T-helper 2 cell treated with Interferon-gamma antibody and Interleukin-4, amounts not matched to agents 5 μg/mL and 100 μg/mL, for 36 hours (primary cell): ENCODE data around the gene EIF1B.
"Not testable (repeated sequence)": the region's sequence is repeated elsewhere in the genome, so short reads cannot be mapped to it uniquely, and the experiment has no call there.

Experiments
- DNase-seq: peaks from one replicate; pipeline ENCODE4 v3.0.0; 2021; ENCODE audit warnings: low spot score
- H3K27ac Mint-ChIP-seq: one replicate; pipeline ENCODE4 v1.8.0; 2021; ENCODE audit warnings: mild to moderate bottlenecking, mixed read lengths
- H3K27me3 Mint-ChIP-seq: one replicate; pipeline ENCODE4 v1.8.0; 2021; ENCODE audit warnings: low read depth, mixed read lengths
- H3K36me3 Mint-ChIP-seq: one replicate; pipeline ENCODE4 v1.8.0; 2021; ENCODE audit warnings: low read depth, mixed read lengths
- H3K4me1 Mint-ChIP-seq: one replicate; pipeline ENCODE4 v1.8.0; 2021; ENCODE audit warnings: low read depth, mixed read lengths
- H3K4me3 Mint-ChIP-seq: one replicate; pipeline ENCODE4 v1.8.0; 2022; ENCODE audit warnings: mild to moderate bottlenecking, moderate library complexity, mixed read lengths
- H3K9me3 Mint-ChIP-seq: one replicate; pipeline ENCODE4 v1.8.0; 2021; ENCODE audit warnings: mixed read lengths

The EIF1B gene

GRCh38 chr3:40309418-40309924 lies at the start of gene EIF1B:
Gene EIF1B, plus strand, starts transcription at chr3:40309707. Its CDS starts 235 bp downstream, at chr3:40309942.
- Mint-ChIP-seq H3K4me1 (peaks cover 15% of the 10 kb centered on the region), H3K36me3 (peaks cover 31% of the 10 kb centered on the region), H3K27me3 (no peaks in the 10 kb centered on the region), H3K4me3 (peak within 1 kb of the TSS; percentile 99), H3K27ac (peak within 1 kb of the TSS; percentile 96), H3K9me3 (no peaks in the 10 kb centered on the region)
- DNase-seq, result peak; percentile 98

GRCh38 chr3:40262331-40262730 lies 47.2 kb upstream of the EIF1B start:
- Mint-ChIP-seq H3K4me3 (no peak overlapping the region), H3K36me3 (no peaks in the 10 kb centered on the region), H3K9me3 (no peaks in the 10 kb centered on the region), H3K27ac (no peak overlapping the region), H3K27me3 (no peaks in the 10 kb centered on the region), H3K4me1 (no peaks in the 10 kb centered on the region)
- no peak for DNase-seq

GRCh38 chr3:40264451-40264850 lies 45.1 kb upstream of the EIF1B start:
- Mint-ChIP-seq H3K27ac (no peak overlapping the region), H3K4me1 (no peaks in the 10 kb centered on the region), H3K9me3 (no peaks in the 10 kb centered on the region), H3K27me3 (no peaks in the 10 kb centered on the region), H3K4me3 (no peak overlapping the region), H3K36me3 (no peaks in the 10 kb centered on the region)
- DNase-seq, result no peak

GRCh38 chr3:40265181-40265580 lies 44.3 kb upstream of the EIF1B start:
- H3K27ac Mint-ChIP-seq, result no peak overlapping the region
- DNase-seq, result no peak
- H3K27me3 Mint-ChIP-seq, result no peaks in the 10 kb centered on the region
- H3K36me3 Mint-ChIP-seq, result no peaks in the 10 kb centered on the region
- H3K4me1 Mint-ChIP-seq, result no peaks in the 10 kb centered on the region
- H3K9me3 Mint-ChIP-seq, result no peaks in the 10 kb centered on the region
- no peak overlapping the region for H3K4me3 Mint-ChIP-seq

DNA sequence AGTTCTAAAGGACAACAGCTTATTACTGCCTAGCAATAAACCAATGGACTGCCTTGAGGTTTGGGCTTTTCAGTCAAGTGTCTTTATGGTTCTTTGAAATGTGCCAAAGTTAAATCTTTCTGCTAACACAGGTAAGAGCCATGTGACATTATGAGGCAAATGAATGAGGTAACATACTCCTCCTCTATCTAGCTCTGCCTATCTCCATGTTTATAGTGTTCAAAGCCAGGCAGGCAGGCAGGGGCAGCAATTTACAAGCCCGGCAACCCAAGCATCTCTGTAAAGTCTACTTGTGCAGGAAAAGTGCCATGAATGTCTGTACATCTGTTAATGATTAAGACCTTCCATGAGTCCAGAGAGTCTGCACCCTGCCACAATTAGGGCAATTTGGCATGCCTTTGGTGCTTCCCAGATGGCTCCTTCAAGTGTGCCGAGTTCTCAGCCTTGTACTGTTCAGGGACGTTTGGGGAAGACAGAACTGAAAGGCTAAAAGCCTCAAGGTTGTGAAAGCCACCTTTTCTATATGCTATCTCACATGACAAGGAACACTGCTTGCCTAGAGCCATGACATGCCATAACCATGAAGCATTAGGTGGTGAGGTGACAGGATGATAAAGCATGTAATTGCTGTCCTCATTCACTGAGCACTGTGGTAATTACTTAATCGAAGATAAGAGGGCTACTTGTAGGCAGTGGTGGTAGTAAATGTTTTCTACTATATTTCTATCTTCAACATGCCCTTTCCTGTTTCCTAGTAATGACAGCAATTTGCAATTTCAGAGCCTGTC lies 41.4 kb upstream of the EIF1B start:
- Mint-ChIP-seq H3K9me3 (no peaks in the 10 kb centered on the region), H3K36me3 (no peaks in the 10 kb centered on the region), H3K4me1 (no peaks in the 10 kb centered on the region), H3K27ac (no peak overlapping the region), H3K27me3 (no peaks in the 10 kb centered on the region), H3K4me3 (no peak overlapping the region)
- no peak for DNase-seq

DNA sequence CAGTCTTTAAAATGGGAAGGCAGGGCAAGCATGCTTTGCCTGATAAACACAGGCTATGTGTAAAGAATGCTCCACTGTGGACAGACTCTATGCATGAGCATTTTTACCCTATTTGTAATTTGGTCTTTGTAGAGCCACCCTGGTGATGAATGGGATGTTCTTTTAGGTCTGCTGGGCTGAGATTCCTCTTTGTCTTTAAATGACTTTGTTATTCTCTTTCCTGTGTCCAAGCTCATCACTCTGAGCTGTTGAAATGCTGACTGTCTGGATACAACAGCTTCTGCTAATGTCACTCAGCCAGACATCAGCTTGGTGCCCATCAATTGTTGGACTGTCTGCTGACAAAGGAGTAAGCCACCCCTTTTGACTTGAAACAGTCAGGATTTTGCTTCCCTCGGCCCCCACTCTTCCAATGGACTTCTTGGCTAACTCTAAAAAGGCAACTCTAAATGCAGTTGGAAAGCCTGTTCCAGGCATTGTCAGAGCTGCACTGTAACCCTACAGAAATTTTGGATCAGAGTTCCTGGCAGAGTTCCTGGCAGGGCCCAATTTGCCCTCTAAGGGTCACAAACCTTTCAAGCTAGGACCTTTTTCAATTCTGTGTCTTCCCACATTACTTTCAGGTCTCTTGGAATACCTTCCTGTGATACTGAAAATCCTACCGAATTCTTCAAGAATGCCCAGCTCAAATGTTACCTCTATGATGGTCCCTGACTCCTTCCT lies 40.5 kb upstream of the EIF1B start:
- H3K4me1 Mint-ChIP-seq, result no peaks in the 10 kb centered on the region
- no peak overlapping the region for H3K4me3 Mint-ChIP-seq
- no peak overlapping the region for H3K27ac Mint-ChIP-seq
- no peaks in the 10 kb centered on the region for H3K27me3 Mint-ChIP-seq
- no peak for DNase-seq
- no peaks in the 10 kb centered on the region for H3K9me3 Mint-ChIP-seq
- H3K36me3 Mint-ChIP-seq, result no peaks in the 10 kb centered on the region

- Mint-ChIP-seq H3K27me3 (peaks cover 3% of the 10 kb centered on the region), H3K4me1 (no peaks in the 10 kb centered on the region), H3K27ac (no peak overlapping the region), H3K36me3 (no peaks in the 10 kb centered on the region), H3K9me3 (no peaks in the 10 kb centered on the region), H3K4me3 (no peak overlapping the region)
- no peak for DNase-seq
Measured at GRCh38 chr3:40278791-40279190, 30.7 kb upstream of the EIF1B start.

DNA sequence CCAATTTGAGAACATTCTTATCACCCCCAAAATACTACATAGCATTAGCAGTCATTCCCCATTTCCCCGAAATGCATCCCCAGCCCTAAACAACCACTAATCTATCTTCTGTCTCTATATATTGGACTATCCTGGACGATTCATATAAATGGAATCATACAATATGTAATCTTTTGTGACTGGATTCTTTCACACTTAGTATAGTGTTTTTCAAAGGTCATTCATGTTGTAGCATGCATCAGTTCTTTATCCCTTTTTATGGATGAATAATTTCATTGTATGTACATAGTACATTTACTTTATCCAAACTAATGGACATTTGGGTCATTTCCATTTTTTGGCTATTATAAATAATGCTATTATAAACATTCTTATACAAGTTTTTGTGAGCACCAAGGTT lies 27.5 kb upstream of the EIF1B start:
- no peaks in the 10 kb centered on the region for H3K36me3 Mint-ChIP-seq
- H3K27me3 Mint-ChIP-seq, result peaks cover 3% of the 10 kb centered on the region
- no peaks in the 10 kb centered on the region for H3K9me3 Mint-ChIP-seq
- H3K27ac Mint-ChIP-seq, result no peak overlapping the region
- no peak overlapping the region for H3K4me3 Mint-ChIP-seq
- no peaks in the 10 kb centered on the region for H3K4me1 Mint-ChIP-seq
- no peak for DNase-seq

- H3K36me3 Mint-ChIP-seq, H3K9me3 Mint-ChIP-seq, H3K27ac Mint-ChIP-seq, H3K27me3 Mint-ChIP-seq, H3K4me1 Mint-ChIP-seq, H3K4me3 Mint-ChIP-seq, DNase-seq: not testable (repeated sequence)
Measured at GRCh38 chr3:40283057-40283456, 26.4 kb upstream of the EIF1B start.

GRCh38 chr3:40287248-40287647 lies 22.3 kb upstream of the EIF1B start:
- no peaks in the 10 kb centered on the region for H3K9me3 Mint-ChIP-seq
- no peaks in the 10 kb centered on the region for H3K4me1 Mint-ChIP-seq
- no peak overlapping the region for H3K27ac Mint-ChIP-seq
- H3K27me3 Mint-ChIP-seq, result no peaks in the 10 kb centered on the region
- no peaks in the 10 kb centered on the region for H3K36me3 Mint-ChIP-seq
- no peak overlapping the region for H3K4me3 Mint-ChIP-seq
- DNase-seq, result no peak

GRCh38 chr3:40290396-40290795 lies 19.1 kb upstream of the EIF1B start:
- Mint-ChIP-seq H3K4me3 (no peak overlapping the region), H3K36me3 (no peaks in the 10 kb centered on the region), H3K27ac (no peak overlapping the region), H3K27me3 (no peaks in the 10 kb centered on the region), H3K4me1 (no peaks in the 10 kb centered on the region), H3K9me3 (no peaks in the 10 kb centered on the region)
- DNase-seq, result no peak

DNA sequence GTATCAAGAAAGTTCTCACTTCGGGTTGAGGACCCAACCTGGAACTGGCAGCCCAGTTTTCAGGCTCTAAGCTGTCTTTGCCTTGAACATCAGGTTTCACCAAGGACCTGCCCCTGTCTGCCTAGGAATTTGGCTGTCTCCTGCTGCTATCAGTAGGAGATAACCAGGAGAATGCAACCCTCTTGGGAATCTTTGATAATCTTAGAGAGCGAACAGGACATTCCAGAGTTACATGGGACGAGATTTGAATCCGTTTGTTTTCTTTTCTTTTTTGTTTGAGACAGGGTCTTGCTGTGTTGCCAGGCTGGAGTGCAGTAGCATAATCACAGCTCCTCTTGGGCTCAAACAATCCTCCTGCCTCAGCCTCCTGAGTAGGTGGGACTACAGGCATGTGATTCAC lies 18.0 kb upstream of the EIF1B start:
- no peak for DNase-seq
- H3K4me1 Mint-ChIP-seq, result no peaks in the 10 kb centered on the region
- no peaks in the 10 kb centered on the region for H3K27me3 Mint-ChIP-seq
- no peak overlapping the region for H3K27ac Mint-ChIP-seq
- no peaks in the 10 kb centered on the region for H3K9me3 Mint-ChIP-seq
- H3K36me3 Mint-ChIP-seq, result no peaks in the 10 kb centered on the region
- no peak overlapping the region for H3K4me3 Mint-ChIP-seq

DNA sequence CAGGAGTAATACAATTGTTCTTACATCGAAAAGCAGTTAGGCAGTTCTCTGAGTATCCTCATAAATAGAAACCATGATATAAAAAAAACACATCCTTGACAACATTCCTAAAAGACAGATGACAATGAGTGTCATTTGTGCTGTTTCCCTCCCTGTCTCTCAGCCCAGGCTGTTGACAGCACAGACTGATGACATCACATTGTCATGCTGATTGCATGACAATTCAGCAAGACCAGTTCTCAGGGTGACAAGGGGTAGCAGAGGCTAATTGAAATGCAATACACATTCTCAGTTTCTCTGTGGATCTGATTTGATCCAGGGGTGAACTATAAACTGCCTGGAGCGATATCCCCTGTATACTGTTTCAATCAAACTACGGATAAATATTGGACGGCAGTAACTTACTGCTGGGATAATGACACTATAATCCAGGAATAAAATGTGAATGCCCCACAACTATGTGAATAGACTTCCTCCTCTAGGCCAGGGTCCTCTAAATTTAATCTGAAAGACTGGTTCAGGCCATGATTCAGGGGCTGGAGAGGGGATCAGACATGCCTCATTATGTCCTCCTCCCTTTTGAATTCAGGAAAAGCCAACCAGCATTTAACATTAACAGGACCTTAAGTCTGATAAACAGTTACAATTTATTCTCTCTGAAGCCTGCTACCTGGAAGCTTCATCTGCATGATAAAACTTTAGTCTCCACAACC lies 16.7 kb upstream of the EIF1B start:
- Mint-ChIP-seq H3K4me3 (no peak overlapping the region), H3K36me3 (no peaks in the 10 kb centered on the region), H3K4me1 (no peaks in the 10 kb centered on the region), H3K27me3 (no peaks in the 10 kb centered on the region), H3K9me3 (no peaks in the 10 kb centered on the region), H3K27ac (no peak overlapping the region)
- DNase-seq, result no peak

DNA sequence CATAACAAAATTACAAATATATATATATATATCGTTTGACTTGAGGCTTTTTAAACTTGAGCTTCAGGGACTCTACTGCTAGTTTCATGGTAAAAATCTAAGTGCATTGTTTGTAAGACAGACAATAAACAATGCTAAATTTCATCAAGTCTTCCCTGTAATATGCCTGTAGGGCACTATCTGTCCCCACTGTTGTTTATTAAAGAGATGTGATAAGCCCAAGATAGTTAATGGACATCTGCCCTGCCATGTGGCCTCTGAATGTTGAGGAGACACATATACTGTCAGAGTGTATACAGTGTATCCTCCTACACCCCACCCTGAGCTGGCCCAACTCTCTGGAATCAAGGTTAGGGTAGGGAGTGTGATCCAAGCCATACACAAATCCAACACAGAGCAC lies 15.1 kb upstream of the EIF1B start:
- Mint-ChIP-seq H3K9me3 (no peaks in the 10 kb centered on the region), H3K36me3 (no peaks in the 10 kb centered on the region), H3K27ac (no peak overlapping the region), H3K27me3 (no peaks in the 10 kb centered on the region), H3K4me3 (no peak overlapping the region), H3K4me1 (no peaks in the 10 kb centered on the region)
- DNase-seq, result no peak
